ENCODE data around the gene MBOAT7.

The MBOAT7 gene

GRCh38 chr19:54168174-54168917 is 21.0 kb downstream of the MBOAT7 start:
- no peak overlapping the region for H3K4me3 ChIP-seq (ENCODE audit: low read length)

GRCh38 chr19:54165222-54165621 is 24.2 kb downstream of the MBOAT7 start:
- no peak for TF ChIP-seq ZNF274 (IDR thresholded peaks at IDR 0.05; ENCODE audit: low read depth, low read length)

More at GRCh38 chr19:54168174-54168917, 21.0 kb downstream of the MBOAT7 start:
- no peak for TF ChIP-seq ZNF274 (IDR thresholded peaks at IDR 0.05; ENCODE audit: low read depth, low read length)

GRCh38 chr19:54164369-54165068 is 24.9 kb downstream of the MBOAT7 start:
- TF ChIP-seq ZNF274 (IDR thresholded peaks at IDR 0.05; ENCODE audit: low read depth, low read length), result no peak
- H3K4me3 ChIP-seq (ENCODE audit: low read length), result no peak overlapping the region

More at GRCh38 chr19:54165222-54165621, 24.2 kb downstream of the MBOAT7 start:
- H3K4me3 ChIP-seq (ENCODE audit: low read length), result no peak overlapping the region

GRCh38 chr19:54162884-54163283 is 26.5 kb downstream of the MBOAT7 start:
- peak overlapping the region; percentile 29; the same call in 1 of the 2 replicates for H3K4me3 ChIP-seq (ENCODE audit: low read length)
- no peak for TF ChIP-seq ZNF274 (IDR thresholded peaks at IDR 0.05; ENCODE audit: low read depth, low read length)

- TF ChIP-seq ZNF274 (IDR thresholded peaks at IDR 0.05; ENCODE audit: low read depth, low read length), result no peak
- H3K4me3 ChIP-seq (ENCODE audit: low read length), result peak overlapping the region; percentile 29; the same call in 1 of the 2 replicates
These were observed 27.1 kb downstream of the MBOAT7 start for GRCh38 chr19:54162241-54162805.

- no peak for TF ChIP-seq ZNF274 (IDR thresholded peaks at IDR 0.05; ENCODE audit: low read depth, low read length)
- H3K4me3 ChIP-seq (ENCODE audit: low read length), result peak overlapping the region; percentile 66; the same call in 1 of the 2 replicates
These were observed 28.5 kb downstream of the MBOAT7 start for GRCh38 chr19:54160854-54161253.

GRCh38 chr19:54160182-54160811 is 29.1 kb downstream of the MBOAT7 start:
- TF ChIP-seq ZNF274 (IDR thresholded peaks at IDR 0.05; ENCODE audit: low read depth, low read length), result no peak
- H3K4me3 ChIP-seq (ENCODE audit: low read length), result peak overlapping the region; percentile 66

- TF ChIP-seq ZNF274 (IDR thresholded peaks at IDR 0.05; ENCODE audit: low read depth, low read length), result no peak
These were observed 29.8 kb downstream of the MBOAT7 start, which contains the start of gene LENG1 for GRCh38 chr19:54159352-54160181. LENG1 (minus strand) TSS chr19:54159721; CDS start chr19:54159695, 26 bp downstream.

GRCh38 chr19:54158812-54159351 is 30.5 kb downstream of the MBOAT7 start:
- no peak for TF ChIP-seq ZNF274 (IDR thresholded peaks at IDR 0.05; ENCODE audit: low read depth, low read length)

More at GRCh38 chr19:54159352-54160181, 29.8 kb downstream of the MBOAT7 start, which contains the start of gene LENG1:
- H3K4me3 ChIP-seq (ENCODE audit: low read length), result peak within 1 kb of the TSS; percentile 82

GRCh38 chr19:54156953-54157352 is 32.4 kb downstream of the MBOAT7 start:
- no peak overlapping the region for H3K4me3 ChIP-seq (ENCODE audit: low read length)
- no peak for TF ChIP-seq ZNF274 (IDR thresholded peaks at IDR 0.05; ENCODE audit: low read depth, low read length)

More at GRCh38 chr19:54158812-54159351, 30.5 kb downstream of the MBOAT7 start:
- H3K4me3 ChIP-seq (ENCODE audit: low read length), result peak overlapping the region; percentile 82

- no peak for TF ChIP-seq ZNF274 (IDR thresholded peaks at IDR 0.05; ENCODE audit: low read depth, low read length)
- no peak overlapping the region for H3K4me3 ChIP-seq (ENCODE audit: low read length)
These were observed 32.9 kb downstream of the MBOAT7 start for GRCh38 chr19:54156490-54156889.

GRCh38 chr19:54155694-54156093 is 33.7 kb downstream of the MBOAT7 start:
- TF ChIP-seq ZNF274 (IDR thresholded peaks at IDR 0.05; ENCODE audit: low read depth, low read length), result no peak

More at GRCh38 chr19:54155694-54156093, 33.7 kb downstream of the MBOAT7 start:
- no peak overlapping the region for H3K4me3 ChIP-seq (ENCODE audit: low read length)
